K562 (cell line): ENCODE measurements around the gene ACBD5. TPM values are rescaled to one million over a fixed set of nuclear protein-coding genes. Genes with fewer than 3 reads are reported as not detected.

Source experiments
- ATAC-seq: fragments of 200-7000 bp; cut with Tn5 transposase; 3 replicates; pipeline ENCODE4 v1.9.1; 2020; ENCODE audit warnings: moderate library complexity
- BruUV-seq: library from RNA; stranded (reverse); fragments of 400-500 nt; replicated peaks from 2 replicates; lab custom pipeline; 2021; lab: Mats Ljungman, UMichigan
- CTCF ChIA-PET: fragments of 300-600 bp; formaldehyde crosslinking; extraction: SDS; loops from one replicate; lab custom pipeline; 2021; ENCODE audit warnings: low intra/inter-chr PET ratio; lab: Yijun Ruan, JAX
- POLR2A ChIA-PET: fragments of 300-600, 350-650 bp; sonication (Branson Sonifier 250); formaldehyde crosslinking; extraction: SDS; loops from one replicate; lab custom pipeline; 2021; ENCODE audit warnings: antibody characterized with exemption, inconsistent platforms; lab: Yijun Ruan, JAX
- DNase-seq, 4 experiments: peaks; one replicate each; pipeline versions ENCODE4 v3.0.0 to v3.0.0-alpha.2; 2011 to 2018; ENCODE audit warnings: low spot score in 3 of 4, mixed read lengths in 3 of 4; ENCODE audit errors: extremely low read depth in 1 of 4
- FAIRE-seq: peaks from 2 replicates; lab custom pipeline; 2011; peaks lifted over from hg19 to GRCh38; lab: Jason Lieb, UNC
- H2AFZ ChIP-seq: 2 replicates; pipeline ENCODE4 v1.6.0; 2011; ENCODE audit warnings: low read depth, low read length, control low read depth, inconsistent platforms
- H3K27ac ChIP-seq: fragments of 200-600 bp; 3 replicates; pipeline ENCODE4 v1.8.0; 2011; ENCODE audit warnings: low read depth, mild to moderate bottlenecking, control low read depth, inconsistent platforms, low read length, moderate library complexity, mixed read lengths; ENCODE audit errors: extremely low read depth
- H3K27me3 ChIP-seq, 2 experiments: fragments of 300-600 bp in 1 of 2; 2 replicates in 1 of 2; 3 replicates in 1 of 2; pipeline versions ENCODE4 v1.6.0 to v1.8.0; 2011; ENCODE audit warnings: inconsistent platforms in 2 of 2, low read length in 2 of 2, mild to moderate bottlenecking in 1 of 2, mixed read lengths in 1 of 2, moderate library complexity in 1 of 2; ENCODE audit not compliant: control insufficient read depth in 2 of 2, insufficient read depth in 2 of 2
- H3K36me3 ChIP-seq: fragments of 300-600 bp; 3 replicates; pipeline ENCODE4 v1.8.0; 2011; ENCODE audit warnings: mild to moderate bottlenecking, low read length, inconsistent platforms; ENCODE audit not compliant: control insufficient read depth, insufficient read depth
- H3K4me1 ChIP-seq, 2 experiments: fragments of 200-600 bp in 1 of 2; replicated peaks in 1 of 2; 2 replicates in 1 of 2; 3 replicates in 1 of 2; pipeline versions ENCODE4 v1.5.1 to v1.8.0; 2011; ENCODE audit warnings: inconsistent platforms in 2 of 2, low read length in 2 of 2, mild to moderate bottlenecking in 1 of 2, mixed read lengths in 1 of 2, moderate library complexity in 1 of 2; ENCODE audit not compliant: control insufficient read depth in 2 of 2, insufficient read depth in 2 of 2
- H3K4me2 ChIP-seq: 2 replicates; pipeline ENCODE4 v1.6.1; 2011; ENCODE audit warnings: low read length, control low read depth, inconsistent platforms, mixed read lengths; ENCODE audit not compliant: insufficient read depth
- H3K4me3 ChIP-seq: fragments of 200-600 bp; sonication (generic), shearing (Covaris generic); 2 replicates; pipeline ENCODE4 v1.5.1; 2016; ENCODE audit warnings: control low read depth, inconsistent platforms
- H3K79me2 ChIP-seq: fragments of 200-600 bp; 3 replicates; pipeline ENCODE4 v1.8.0; 2011; ENCODE audit warnings: low read length, inconsistent platforms; ENCODE audit not compliant: control insufficient read depth, insufficient read depth
- H3K9ac ChIP-seq, 2 experiments: 2 replicates each; pipeline versions ENCODE4 v1.6.0 to v1.6.1; 2011; ENCODE audit warnings: low read depth in 2 of 2, low read length in 2 of 2, control low read depth in 1 of 2, inconsistent platforms in 1 of 2, mild to moderate bottlenecking in 1 of 2, mixed read lengths in 1 of 2; ENCODE audit not compliant: insufficient read depth in 1 of 2
- H3K9me1 ChIP-seq: one replicate; pipeline ENCODE4 v1.6.0; 2011; ENCODE audit warnings: inconsistent platforms, mild to moderate bottlenecking, low read length, moderate library complexity; ENCODE audit not compliant: control insufficient read depth, insufficient read depth
- H3K9me3 ChIP-seq: replicated peaks from 2 replicates; pipeline ENCODE4 v1.5.1; 2011; ENCODE audit warnings: low read depth, low read length, inconsistent platforms; ENCODE audit not compliant: control insufficient read depth, insufficient read depth
- H4K20me1 ChIP-seq: replicated peaks from 2 replicates; pipeline ENCODE4 v1.6.1; 2011; ENCODE audit warnings: low read length, inconsistent platforms, mixed read lengths; ENCODE audit not compliant: control insufficient read depth, insufficient read depth
- CHD2 ChIP-seq: IDR thresholded peaks from 2 replicates; pipeline ENCODE4 v1.6.1; 2011; ENCODE audit warnings: low read depth, low read length
- TCF15 ChIP-seq: fragments of 250-450 bp; sonication (Bioruptor Pico); IDR thresholded peaks from 2 replicates; pipeline ENCODE4 v1.8.0; 2022; ENCODE audit warnings: moderate library complexity, mild to moderate bottlenecking, inconsistent platforms
- TFE3 ChIP-seq: fragments of 450-650 bp; formaldehyde crosslinking; IDR thresholded peaks from 2 replicates; pipeline ENCODE4 v1.4.0; 2020; ENCODE audit warnings: mild to moderate bottlenecking, mixed read lengths
- WGBS: fragments of 100-300 bp; shearing (Covaris generic); methylation state at CpG from one replicate; pipeline ENCODE4 v1.1.6; 2016; ENCODE audit warnings: low coverage, mixed read lengths; ENCODE audit not compliant: insufficient coverage; ENCODE audit errors: missing lambda C conversion rate; 5-methylcytosine and 5-hydroxymethylcytosine counted together
- in situ Hi-C: fragments of 300-500 bp; cut with MboI; formaldehyde crosslinking; loops from 4 replicates; pipeline ENCODE4 v1.15.0; 2018; ENCODE audit warnings: inconsistent platforms, mixed read lengths
- intact Hi-C: fragments of 100-400 bp; cut with micrococcal nuclease; formaldehyde crosslinking; loops from 2 replicates; pipeline ENCODE4 v1.14.2; 2022
- polyA plus RNA-seq, 8 experiments: library from polyadenylated mRNA; depleted of rRNA in 4 of 8; stranded (reverse) in 5 of 8; unstranded in 3 of 8; fragments of >200 nt; fragmentation: Nextera tagmentation in 2 of 8; fragmentation: Illumina TruSeq in 1 of 8; extraction: Ambion mirVana in 2 of 8; extraction: Trizol in 1 of 8; gene quantifications; 2 replicates each; pipeline versions ENCODE4 v1.2.1 to v1.2.3, GENCODE V29; 2011 to 2014; ENCODE audit warnings: inconsistent platforms in 1 of 8, missing spikeins in 1 of 8
- total RNA-seq, 7 experiments: library from RNA; depleted of rRNA in 6 of 7; stranded (reverse); fragments of >200 nt in 6 of 7; fragmentation: Illumina TruSeq in 2 of 7; extraction: Trizol in 2 of 7; gene quantifications; 2 replicates each; pipeline versions ENCODE4 v1.2.1 to v1.2.3, GENCODE V29; 2011 to 2021; ENCODE audit warnings: low replicate concordance in 1 of 7

The ACBD5 gene
- total and polyA plus RNA-seq, 9 of the 15 experiments (the other 6 are each of a cell fraction or from before 2014, with no cell fraction given) = 1.5 to 10.3 (median 7.8) TPM

DNA sequence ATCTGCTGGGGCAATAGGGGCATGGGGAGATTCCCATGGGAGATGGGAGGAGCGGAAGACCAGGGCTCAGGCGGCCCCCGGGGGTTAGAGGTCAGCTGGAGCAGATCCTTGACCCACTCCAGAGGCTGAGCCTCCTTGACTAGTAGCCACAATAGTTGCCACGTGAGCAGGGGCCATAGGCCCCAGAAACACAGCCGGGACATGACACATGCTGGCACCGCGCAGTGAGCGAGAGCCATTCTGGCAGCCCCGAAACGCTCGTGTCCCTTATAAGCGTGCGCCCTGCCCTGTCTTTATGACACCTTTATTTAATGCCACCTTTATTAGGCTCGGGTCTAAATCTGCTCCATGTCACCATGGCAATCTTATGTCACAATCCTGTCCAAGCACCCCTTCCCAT lies 11.0 kb upstream of the ACBD5 start:
- DNase-seq (no peak), ATAC-seq (no peak), FAIRE-seq (no peak)
- ChIA-PET POLR2A (interaction anchor here (1.3 to 1.4 kb wide), 2 partner anchors 9 kb away, joined by 3 to 6 read pairs; no protein-coding TSS in a partner anchor), CTCF (no interaction called here)
- no peaks in the 10 kb centered on the region for H3K36me3 ChIP-seq
- H3K9ac ChIP-seq = peak overlapping the region in 1 of 2 experiments; percentile 7; a peak in 1 of 4 replicates
- BruUV-seq = TSS peak; percentile 59
- H3K9me1 ChIP-seq = no peaks in the 10 kb centered on the region
- intact Hi-C loops (no loop called here), in situ Hi-C loops (no loop called here)
- no peak overlapping the region for H3K4me3 ChIP-seq
- no peak overlapping the region for H3K27ac ChIP-seq
- 85% methylated on average over 11 of the region's 14 CpGs for WGBS
- no peaks in the 10 kb centered on the region for H3K79me2 ChIP-seq
- H3K4me1 ChIP-seq = peaks cover 7 to 8% of the 10 kb centered on the region in 2 experiments; a peak in 4 of 5 replicates
- H4K20me1 ChIP-seq = no peaks in the 10 kb centered on the region
- no peaks in the 10 kb centered on the region for H3K9me3 ChIP-seq
- TF ChIP-seq TCF15 (CRISPR knock-in tag) (no peak), CHD2 (no peak), TFE3 (CRISPR knock-in tag) (no peak)
- no peak overlapping the region for H3K4me2 ChIP-seq
- H2AFZ ChIP-seq = no peak overlapping the region
- no peaks in the 10 kb centered on the region for H3K27me3 ChIP-seq
